Activated T-helper 17 cell treated with anti-CD3 and anti-CD28 coated beads, Interleukin-2, amount 50 U/mL, for 72 hours (primary cell): ENCODE data around the gene BABAM2. TPM values are rescaled to one million over a fixed set of nuclear protein-coding genes. Genes with fewer than 3 reads are reported as not detected.
A peak's percentile ranks its signal among the peaks of the same experiment; 100 is the strongest.

ENCODE experiments used
- ATAC-seq: fragments of 150-1000 bp; cut with Tn5 transposase; replicated peaks from 2 replicates; pipeline ENCODE4 v1.10.0; 2021; ENCODE audit warnings: mild to moderate bottlenecking, moderate library complexity
- H3K27ac Mint-ChIP-seq: one replicate; pipeline ENCODE4 v1.8.0; 2022; ENCODE audit warnings: mixed read lengths
- H3K27me3 Mint-ChIP-seq: one replicate; pipeline ENCODE4 v1.8.0; 2022; ENCODE audit warnings: mixed read lengths
- H3K36me3 Mint-ChIP-seq: one replicate; pipeline ENCODE4 v1.8.0; 2022; ENCODE audit warnings: low read depth, mild to moderate bottlenecking, mixed read lengths
- H3K4me1 Mint-ChIP-seq: one replicate; pipeline ENCODE4 v1.8.0; 2022; ENCODE audit warnings: mixed read lengths
- H3K4me3 Mint-ChIP-seq: one replicate; pipeline ENCODE4 v1.8.0; 2022; ENCODE audit warnings: mild to moderate bottlenecking, mixed read lengths
- H3K9me3 Mint-ChIP-seq: one replicate; pipeline ENCODE4 v1.8.0; 2022; ENCODE audit warnings: mixed read lengths
- total RNA-seq, 2 donors: library from RNA; stranded (reverse); gene quantifications; one replicate each; pipeline ENCODE4 v1.2.3, GENCODE V29; 2022

Gene BABAM2
- total RNA-seq, 2 donors from 2014 or later: 87.0 to 88.6 TPM

GRCh38 chr2:28345619-28346018 lies 455.1 kb downstream of the BABAM2 start:
- Mint-ChIP-seq H3K27me3 (no peaks in the 10 kb centered on the region), H3K9me3 (no peaks in the 10 kb centered on the region), H3K4me3 (no peak overlapping the region), H3K36me3 (no peaks in the 10 kb centered on the region), H3K27ac (peak overlapping the region; percentile 2), H3K4me1 (peaks cover 14% of the 10 kb centered on the region)
- no peak for ATAC-seq

DNA sequence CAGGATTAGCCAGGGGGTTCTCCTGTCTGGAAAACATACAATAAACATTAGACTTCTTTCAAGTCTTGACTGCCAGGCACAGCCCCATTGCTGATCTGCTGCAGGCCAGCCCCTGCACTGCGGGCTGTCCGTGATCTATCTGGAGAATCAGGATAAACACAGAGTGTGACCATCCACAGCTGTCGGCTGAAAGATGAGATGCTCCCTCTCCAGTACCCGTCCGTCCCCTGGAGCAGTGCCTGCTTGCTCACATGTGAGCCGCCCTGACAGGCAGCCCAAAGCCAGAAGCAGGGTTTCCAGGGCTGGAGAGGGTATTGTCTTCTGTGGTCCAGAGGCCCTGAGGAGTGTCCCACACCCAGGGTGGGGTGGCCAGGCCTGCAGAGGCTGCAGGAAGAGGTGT lies 456.1 kb downstream of the BABAM2 start:
- Mint-ChIP-seq H3K36me3 (no peaks in the 10 kb centered on the region), H3K27me3 (no peaks in the 10 kb centered on the region), H3K9me3 (no peaks in the 10 kb centered on the region), H3K27ac (peak overlapping the region; percentile 94), H3K4me1 (peaks cover 14% of the 10 kb centered on the region), H3K4me3 (peak overlapping the region; percentile 77)
- no peak for ATAC-seq

- no peak for ATAC-seq
- Mint-ChIP-seq H3K4me3 (peak overlapping the region; percentile 77), H3K9me3 (no peaks in the 10 kb centered on the region), H3K36me3 (no peaks in the 10 kb centered on the region), H3K27ac (peak overlapping the region; percentile 94), H3K4me1 (peaks cover 14% of the 10 kb centered on the region), H3K27me3 (no peaks in the 10 kb centered on the region)
Measured at GRCh38 chr2:28347193-28347592, 456.7 kb downstream of the BABAM2 start.

DNA sequence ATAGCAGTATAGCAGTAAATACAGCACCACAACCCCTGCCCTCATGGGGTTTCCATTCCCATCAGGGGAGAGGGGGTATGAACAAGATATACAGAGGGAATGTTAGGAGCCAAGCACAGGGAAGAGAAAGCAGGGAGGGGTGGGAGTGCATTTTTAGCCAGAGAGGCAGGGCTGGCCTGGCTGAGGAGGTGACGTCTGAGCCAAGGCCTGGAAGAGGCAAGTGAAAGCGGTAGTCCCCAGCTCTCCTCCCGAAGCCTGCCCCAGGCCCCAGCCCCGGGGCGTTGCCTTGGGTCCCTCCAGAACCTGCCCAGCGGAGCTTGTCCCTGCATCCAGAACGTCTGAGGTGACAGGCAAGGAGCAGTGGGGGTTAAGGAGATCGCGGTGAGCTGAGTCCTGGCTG lies 457.1 kb downstream of the BABAM2 start:
- ATAC-seq: no peak
- Mint-ChIP-seq H3K27ac (peak overlapping the region; percentile 94), H3K27me3 (no peaks in the 10 kb centered on the region), H3K9me3 (no peaks in the 10 kb centered on the region), H3K4me3 (peak overlapping the region; percentile 77), H3K36me3 (no peaks in the 10 kb centered on the region), H3K4me1 (peaks cover 15% of the 10 kb centered on the region)

GRCh38 chr2:28348149-28348567 lies 457.6 kb downstream of the BABAM2 start:
- H3K4me1 Mint-ChIP-seq: peaks cover 17% of the 10 kb centered on the region
- peak overlapping the region; percentile 77 for H3K4me3 Mint-ChIP-seq
- peak; percentile 85 for ATAC-seq
- no peaks in the 10 kb centered on the region for H3K27me3 Mint-ChIP-seq
- H3K27ac Mint-ChIP-seq: peak overlapping the region; percentile 94
- H3K36me3 Mint-ChIP-seq: no peaks in the 10 kb centered on the region
- no peaks in the 10 kb centered on the region for H3K9me3 Mint-ChIP-seq

DNA sequence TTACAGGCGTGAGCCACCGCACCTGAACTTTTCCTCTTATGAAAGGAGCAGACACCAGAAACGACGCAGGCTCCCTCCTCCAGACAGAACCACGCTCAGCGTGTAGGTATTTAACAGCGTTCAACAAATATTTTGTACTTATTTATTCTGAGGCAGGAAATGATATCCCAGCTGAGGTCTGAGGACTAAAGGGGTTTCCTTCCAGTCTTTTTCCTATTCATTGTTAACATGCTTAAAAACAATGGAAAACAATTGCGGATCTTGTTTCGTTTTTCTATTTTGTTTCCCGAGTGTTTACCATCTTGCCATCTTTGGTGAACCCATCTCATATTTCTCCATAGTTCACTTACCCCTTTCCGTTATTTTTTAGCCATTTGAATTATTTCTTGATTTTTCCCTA lies 458.4 kb downstream of the BABAM2 start:
- peaks cover 17% of the 10 kb centered on the region for H3K4me1 Mint-ChIP-seq
- H3K27me3 Mint-ChIP-seq: no peaks in the 10 kb centered on the region
- H3K36me3 Mint-ChIP-seq: no peaks in the 10 kb centered on the region
- no peaks in the 10 kb centered on the region for H3K9me3 Mint-ChIP-seq
- no peak overlapping the region for H3K27ac Mint-ChIP-seq
- H3K4me3 Mint-ChIP-seq: peak overlapping the region; percentile 77
- ATAC-seq: no peak

- Mint-ChIP-seq H3K4me1 (peaks cover 17% of the 10 kb centered on the region), H3K4me3 (peak overlapping the region; percentile 77), H3K36me3 (no peaks in the 10 kb centered on the region), H3K27ac (no peak overlapping the region), H3K27me3 (no peaks in the 10 kb centered on the region), H3K9me3 (no peaks in the 10 kb centered on the region)
- ATAC-seq: no peak
Measured at GRCh38 chr2:28349546-28350165, 459.1 kb downstream of the BABAM2 start.

DNA sequence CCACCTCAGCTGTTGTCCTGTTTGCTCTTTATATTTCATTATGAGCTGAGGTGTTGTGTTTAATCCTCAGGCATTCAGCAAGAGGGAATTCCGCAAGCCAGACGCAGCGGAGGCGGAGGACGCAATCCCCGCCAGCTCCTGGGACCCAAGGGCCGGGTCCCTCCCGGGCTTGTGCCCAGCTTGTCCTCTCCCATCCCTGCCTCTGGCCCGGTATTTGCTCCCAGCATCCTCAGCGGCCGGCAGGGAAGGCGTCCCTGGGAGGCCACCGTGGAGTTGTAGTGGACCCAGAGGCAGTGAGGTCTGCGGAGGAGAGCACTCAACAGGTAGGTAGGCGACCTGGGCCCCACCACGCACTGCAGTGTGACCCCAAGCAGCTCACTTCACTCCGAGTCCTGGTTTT lies 459.7 kb downstream of the BABAM2 start:
- H3K27me3 Mint-ChIP-seq: no peaks in the 10 kb centered on the region
- no peak for ATAC-seq
- no peaks in the 10 kb centered on the region for H3K36me3 Mint-ChIP-seq
- peaks cover 17% of the 10 kb centered on the region for H3K4me1 Mint-ChIP-seq
- no peaks in the 10 kb centered on the region for H3K9me3 Mint-ChIP-seq
- no peak overlapping the region for H3K4me3 Mint-ChIP-seq
- H3K27ac Mint-ChIP-seq: no peak overlapping the region

GRCh38 chr2:28350791-28351285 lies 460.3 kb downstream of the BABAM2 start:
- Mint-ChIP-seq H3K9me3 (no peaks in the 10 kb centered on the region), H3K36me3 (no peaks in the 10 kb centered on the region), H3K4me1 (peaks cover 17% of the 10 kb centered on the region), H3K4me3 (peak overlapping the region; percentile 45), H3K27ac (peak overlapping the region; percentile 28), H3K27me3 (no peaks in the 10 kb centered on the region)
- no peak for ATAC-seq

DNA sequence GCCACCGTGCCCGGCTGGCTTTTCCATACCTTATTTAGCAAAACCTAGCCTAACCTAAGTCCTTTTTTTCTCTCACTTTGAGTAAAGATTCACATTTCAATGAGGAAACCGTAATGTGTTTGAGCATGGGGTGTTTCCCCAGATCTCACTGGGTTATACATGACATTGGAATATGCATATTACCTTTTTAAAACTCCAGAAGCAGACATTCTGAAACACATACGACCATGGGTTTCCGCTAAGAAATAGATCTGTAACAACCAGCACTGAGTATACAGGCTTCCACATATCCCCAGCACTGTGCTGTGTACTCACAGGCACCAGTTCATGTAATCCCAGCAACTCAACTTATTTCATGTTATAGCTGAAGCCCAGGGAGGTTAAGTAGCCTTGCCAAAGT lies 461.1 kb downstream of the BABAM2 start:
- H3K36me3 Mint-ChIP-seq: no peaks in the 10 kb centered on the region
- H3K27ac Mint-ChIP-seq: peak overlapping the region; percentile 28
- no peaks in the 10 kb centered on the region for H3K9me3 Mint-ChIP-seq
- peak; percentile 61 for ATAC-seq
- peak overlapping the region; percentile 45 for H3K4me3 Mint-ChIP-seq
- H3K4me1 Mint-ChIP-seq: peaks cover 17% of the 10 kb centered on the region
- no peaks in the 10 kb centered on the region for H3K27me3 Mint-ChIP-seq

GRCh38 chr2:28352104-28352503 lies 461.6 kb downstream of the BABAM2 start:
- Mint-ChIP-seq H3K9me3 (no peaks in the 10 kb centered on the region), H3K4me1 (peaks cover 17% of the 10 kb centered on the region), H3K27me3 (no peaks in the 10 kb centered on the region), H3K4me3 (peak overlapping the region; percentile 45), H3K36me3 (no peaks in the 10 kb centered on the region), H3K27ac (no peak overlapping the region)
- no peak for ATAC-seq

- no peak overlapping the region for H3K27ac Mint-ChIP-seq
- no peaks in the 10 kb centered on the region for H3K9me3 Mint-ChIP-seq
- no peaks in the 10 kb centered on the region for H3K27me3 Mint-ChIP-seq
- no peak for ATAC-seq
- H3K4me3 Mint-ChIP-seq: no peak overlapping the region
- H3K4me1 Mint-ChIP-seq: peaks cover 11% of the 10 kb centered on the region
- H3K36me3 Mint-ChIP-seq: no peaks in the 10 kb centered on the region
Measured at GRCh38 chr2:28352610-28353195, 462.2 kb downstream of the BABAM2 start.

DNA sequence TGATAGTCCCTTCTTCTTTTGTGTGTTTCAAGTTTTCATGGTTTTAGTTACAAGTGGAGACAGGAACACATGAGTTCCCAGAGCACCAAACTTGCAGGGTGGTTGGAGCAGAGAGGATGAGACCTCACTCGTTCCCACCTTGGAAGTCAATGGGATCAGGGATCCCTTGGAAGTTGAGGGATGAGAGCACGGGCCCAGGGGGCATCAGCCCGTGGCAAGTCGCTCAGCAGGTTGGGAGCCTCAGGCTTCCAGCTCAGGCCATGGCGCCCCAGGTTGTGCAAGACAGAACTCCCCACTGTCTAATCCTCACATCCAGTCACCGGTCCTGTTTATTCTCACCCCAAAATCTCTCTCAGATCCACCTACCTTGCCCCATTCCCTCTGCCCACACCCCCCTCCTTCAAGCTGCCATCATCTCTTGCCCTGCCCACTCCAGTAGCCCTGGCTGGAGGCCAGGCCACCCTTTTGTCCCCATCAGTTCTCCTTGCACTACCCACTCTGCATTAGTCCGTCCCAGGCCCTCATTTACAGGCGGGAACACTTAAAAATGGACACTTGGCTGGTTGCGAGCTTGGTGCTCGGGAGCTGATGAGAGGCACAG lies 464.5 kb downstream of the BABAM2 start:
- H3K9me3 Mint-ChIP-seq: no peaks in the 10 kb centered on the region
- H3K27me3 Mint-ChIP-seq: no peaks in the 10 kb centered on the region
- no peak for ATAC-seq
- H3K4me1 Mint-ChIP-seq: peaks cover 11% of the 10 kb centered on the region
- no peak overlapping the region for H3K4me3 Mint-ChIP-seq
- peak overlapping the region; percentile 30 for H3K27ac Mint-ChIP-seq
- peaks cover 6% of the 10 kb centered on the region for H3K36me3 Mint-ChIP-seq

- Mint-ChIP-seq H3K4me1 (peaks cover 12% of the 10 kb centered on the region), H3K27ac (peak overlapping the region; percentile 75), H3K9me3 (no peaks in the 10 kb centered on the region), H3K4me3 (no peak overlapping the region), H3K27me3 (no peaks in the 10 kb centered on the region), H3K36me3 (peaks cover 6% of the 10 kb centered on the region)
- no peak for ATAC-seq
Measured at GRCh38 chr2:28355521-28356094, 465.1 kb downstream of the BABAM2 start.
